ENCODE measurements around the gene COBLL1.

Gene COBLL1

DNA sequence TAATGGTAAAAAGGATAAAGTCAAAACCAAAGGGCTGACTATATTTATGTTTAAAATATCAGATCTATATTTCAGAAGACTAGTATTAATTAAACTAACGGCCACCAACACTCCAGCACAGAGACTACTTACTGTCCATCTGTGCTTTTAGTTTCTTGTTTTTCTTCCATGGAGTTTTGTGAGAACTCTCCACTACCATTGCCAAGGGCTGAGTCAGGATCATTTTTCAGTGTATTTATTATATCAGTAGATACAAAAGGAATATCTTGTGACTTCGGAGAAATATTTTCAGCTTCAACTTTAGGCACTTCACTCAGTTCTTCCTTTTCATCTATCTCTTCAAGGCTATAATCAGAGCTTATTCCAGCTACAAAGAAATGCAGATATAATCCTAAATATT lies 141.2 kb downstream of the COBLL1 start:
- no peak overlapping the region for H3K27ac ChIP-seq (ENCODE audit: low read depth, low read length)
- H3K79me2 ChIP-seq (ENCODE audit: control insufficient read depth, insufficient read depth, low read length, unreplicated experiment) = no peaks in the 10 kb centered on the region
- no peak overlapping the region for H2AFZ ChIP-seq (ENCODE audit: low read length, unreplicated experiment)
- H3K4me1 ChIP-seq (ENCODE audit: control insufficient read depth, insufficient read depth, low read length, unreplicated experiment) = no peaks in the 10 kb centered on the region
- no peaks in the 10 kb centered on the region for H3K36me3 ChIP-seq (ENCODE audit: insufficient read depth, low read length)
- H3K27me3 ChIP-seq (ENCODE audit: insufficient read depth, low read length) = no peaks in the 10 kb centered on the region
- no peak overlapping the region for H3K4me3 ChIP-seq (ENCODE audit: low read depth, low read length)

DNA sequence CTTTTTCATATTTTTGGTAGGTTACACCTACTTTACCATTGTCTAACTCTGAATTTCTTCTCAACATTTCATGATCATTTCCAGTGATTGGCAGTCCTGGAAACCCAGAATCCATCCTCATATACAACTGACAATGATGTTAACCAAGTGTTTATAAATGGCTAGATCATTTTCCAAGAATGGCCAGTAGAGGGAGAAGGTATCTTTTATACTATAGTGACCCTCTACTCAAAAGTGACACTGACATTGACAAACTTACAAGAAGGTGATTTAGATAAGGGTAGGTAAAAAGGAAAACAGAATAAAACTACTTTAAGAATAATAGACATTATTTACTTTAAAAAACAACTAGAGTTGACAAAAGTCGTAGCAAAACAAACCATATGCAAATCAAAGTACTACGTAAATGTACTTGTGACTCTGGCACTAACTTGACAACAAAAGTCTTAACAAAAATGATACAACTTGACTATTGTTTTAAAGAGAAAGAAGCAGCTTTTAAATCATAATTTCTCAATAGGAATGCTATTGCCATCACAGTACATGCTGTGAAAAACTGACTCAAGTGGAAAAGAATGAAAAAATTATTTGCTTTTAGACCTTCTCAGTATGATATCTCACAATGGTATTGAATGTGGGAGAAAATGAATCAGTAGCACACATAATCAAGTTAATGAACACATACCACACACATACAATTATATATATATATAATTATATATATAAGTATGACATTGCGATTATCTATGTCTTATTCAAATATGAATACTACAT lies 143.7 kb downstream of the COBLL1 start:
- Histone ChIP-seq H3K27me3 (ENCODE audit: insufficient read depth, low read length) (no peaks in the 10 kb centered on the region), H3K4me3 (ENCODE audit: low read depth, low read length) (no peak overlapping the region), H3K4me1 (ENCODE audit: control insufficient read depth, insufficient read depth, low read length, unreplicated experiment) (no peaks in the 10 kb centered on the region), H3K79me2 (ENCODE audit: control insufficient read depth, insufficient read depth, low read length, unreplicated experiment) (no peaks in the 10 kb centered on the region), H3K36me3 (ENCODE audit: insufficient read depth, low read length) (no peaks in the 10 kb centered on the region), H2AFZ (ENCODE audit: low read length, unreplicated experiment) (no peak overlapping the region), H3K27ac (ENCODE audit: low read depth, low read length) (no peak overlapping the region)

DNA sequence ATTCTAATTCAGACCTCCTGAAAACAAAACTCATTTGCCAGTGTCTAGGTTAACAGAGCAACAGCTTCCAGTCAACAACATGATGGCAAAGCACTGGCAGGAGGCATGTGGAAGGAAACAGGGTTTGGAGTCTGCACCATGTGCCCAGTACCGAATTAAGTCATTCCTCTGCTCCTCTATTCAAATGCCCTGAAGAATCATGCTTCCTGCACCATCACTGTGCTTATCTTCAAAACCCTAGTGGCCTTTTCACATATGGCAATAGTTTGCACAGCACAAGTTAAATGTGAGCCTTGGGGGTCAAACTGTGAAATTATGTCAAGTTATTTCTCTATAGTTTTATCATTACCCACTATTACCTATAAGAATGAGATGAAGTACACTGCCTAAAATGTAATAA lies 145.0 kb downstream of the COBLL1 start:
- Histone ChIP-seq H3K36me3 (ENCODE audit: insufficient read depth, low read length) (no peaks in the 10 kb centered on the region), H3K4me3 (ENCODE audit: low read depth, low read length) (no peak overlapping the region), H2AFZ (ENCODE audit: low read length, unreplicated experiment) (no peak overlapping the region)

DNA sequence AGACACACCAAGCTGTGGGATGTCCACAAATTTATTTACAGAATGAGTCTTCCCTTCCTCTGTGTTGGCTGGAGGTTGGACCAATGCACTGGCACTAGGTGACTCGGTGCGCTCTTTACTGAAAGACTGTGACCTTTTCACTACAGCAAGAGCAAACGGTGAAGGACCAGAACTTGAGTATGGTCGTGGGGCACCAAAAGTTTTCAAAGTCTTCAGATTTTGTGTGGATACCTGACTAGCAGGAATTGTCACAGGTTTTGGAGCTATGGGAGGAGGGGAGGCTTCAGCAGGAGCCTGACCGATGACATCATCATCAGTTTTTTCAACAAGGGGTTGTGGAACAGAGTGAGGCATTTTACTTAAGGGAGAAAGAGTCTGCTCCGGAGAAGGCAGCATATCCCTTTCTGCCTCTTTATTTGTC lies 147.3 kb downstream of the COBLL1 start:
- no peaks in the 10 kb centered on the region for H3K79me2 ChIP-seq (ENCODE audit: control insufficient read depth, insufficient read depth, low read length, unreplicated experiment)
- no peak overlapping the region for H3K4me3 ChIP-seq (ENCODE audit: low read depth, low read length)
- H3K27ac ChIP-seq (ENCODE audit: low read depth, low read length) = no peak overlapping the region
- H2AFZ ChIP-seq (ENCODE audit: low read length, unreplicated experiment) = no peak overlapping the region
- no peaks in the 10 kb centered on the region for H3K36me3 ChIP-seq (ENCODE audit: insufficient read depth, low read length)
- H3K27me3 ChIP-seq (ENCODE audit: insufficient read depth, low read length) = no peaks in the 10 kb centered on the region
- H3K4me1 ChIP-seq (ENCODE audit: control insufficient read depth, insufficient read depth, low read length, unreplicated experiment) = no peaks in the 10 kb centered on the region

More for the DNA sequence above, 145.0 kb downstream of the COBLL1 start:
- no peak overlapping the region for H3K27ac ChIP-seq (ENCODE audit: low read depth, low read length)
- no peaks in the 10 kb centered on the region for H3K4me1 ChIP-seq (ENCODE audit: control insufficient read depth, insufficient read depth, low read length, unreplicated experiment)
- H3K79me2 ChIP-seq (ENCODE audit: control insufficient read depth, insufficient read depth, low read length, unreplicated experiment) = no peaks in the 10 kb centered on the region
- no peaks in the 10 kb centered on the region for H3K27me3 ChIP-seq (ENCODE audit: insufficient read depth, low read length)

DNA sequence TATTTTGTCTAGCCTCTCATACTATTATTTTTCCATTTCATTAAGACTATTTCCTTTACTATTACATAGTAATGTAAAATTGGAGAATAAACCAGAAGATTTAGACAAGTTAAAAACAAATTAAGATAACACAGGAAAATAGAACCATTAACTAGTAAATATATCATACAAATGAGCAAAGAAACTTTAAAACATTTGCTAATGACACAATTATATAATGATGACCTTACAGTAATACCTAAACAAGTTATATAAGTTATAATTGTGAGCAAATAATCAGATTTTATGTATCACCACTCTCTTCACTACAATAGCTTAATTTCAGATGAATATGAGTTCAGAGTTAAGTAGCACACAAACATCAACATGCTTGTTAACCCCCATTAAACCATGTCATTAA lies 147.8 kb downstream of the COBLL1 start:
- Histone ChIP-seq H3K27me3 (ENCODE audit: insufficient read depth, low read length) (no peaks in the 10 kb centered on the region), H3K4me3 (ENCODE audit: low read depth, low read length) (no peak overlapping the region), H3K27ac (ENCODE audit: low read depth, low read length) (no peak overlapping the region)

DNA sequence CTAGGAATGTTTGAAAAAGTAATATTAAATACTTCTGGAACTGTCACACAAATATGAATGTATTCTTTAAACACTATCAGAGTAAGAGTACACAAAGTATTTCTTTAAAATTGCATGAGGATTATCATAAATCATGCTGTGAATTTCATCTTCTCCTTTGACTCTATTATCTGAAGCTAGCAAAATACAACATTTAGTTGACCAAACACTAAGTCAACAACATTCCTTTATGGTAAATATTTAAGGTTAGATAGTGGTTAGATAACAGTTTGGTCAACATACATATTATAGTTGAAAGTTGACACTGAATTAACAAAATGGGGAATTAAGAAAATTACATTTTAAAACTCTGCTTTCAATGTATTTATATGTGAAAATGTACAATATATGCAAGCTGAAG lies 148.2 kb downstream of the COBLL1 start:
- no peaks in the 10 kb centered on the region for H3K4me1 ChIP-seq (ENCODE audit: control insufficient read depth, insufficient read depth, low read length, unreplicated experiment)
- no peaks in the 10 kb centered on the region for H3K79me2 ChIP-seq (ENCODE audit: control insufficient read depth, insufficient read depth, low read length, unreplicated experiment)
- H3K27me3 ChIP-seq (ENCODE audit: insufficient read depth, low read length) = no peaks in the 10 kb centered on the region
- H3K36me3 ChIP-seq (ENCODE audit: insufficient read depth, low read length) = no peaks in the 10 kb centered on the region
- H3K27ac ChIP-seq (ENCODE audit: low read depth, low read length) = no peak overlapping the region
- H3K4me3 ChIP-seq (ENCODE audit: low read depth, low read length) = no peak overlapping the region
- no peak overlapping the region for H2AFZ ChIP-seq (ENCODE audit: low read length, unreplicated experiment)

More for the DNA sequence above, 147.8 kb downstream of the COBLL1 start:
- no peaks in the 10 kb centered on the region for H3K36me3 ChIP-seq (ENCODE audit: insufficient read depth, low read length)
- no peaks in the 10 kb centered on the region for H3K79me2 ChIP-seq (ENCODE audit: control insufficient read depth, insufficient read depth, low read length, unreplicated experiment)
- H3K4me1 ChIP-seq (ENCODE audit: control insufficient read depth, insufficient read depth, low read length, unreplicated experiment) = no peaks in the 10 kb centered on the region
- H2AFZ ChIP-seq (ENCODE audit: low read length, unreplicated experiment) = no peak overlapping the region

DNA sequence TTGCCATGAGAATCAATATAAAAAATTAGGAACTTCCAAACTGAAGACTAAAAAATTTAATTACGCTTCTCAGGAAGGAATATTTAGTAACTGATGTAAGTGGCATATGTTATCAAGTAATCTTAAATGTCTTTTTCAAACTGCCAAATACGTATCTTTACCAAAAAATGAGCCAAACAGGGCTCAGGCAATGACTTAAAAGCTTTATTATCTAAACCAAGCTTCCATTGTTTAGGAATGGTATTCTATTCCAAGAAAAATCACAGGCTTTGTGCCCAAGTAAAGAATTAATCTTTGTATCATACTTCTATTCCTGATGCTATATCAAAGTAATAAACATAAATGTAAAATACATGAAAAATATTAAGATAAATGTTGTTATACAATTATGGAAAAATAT lies 148.7 kb downstream of the COBLL1 start:
- no peaks in the 10 kb centered on the region for H3K4me1 ChIP-seq (ENCODE audit: control insufficient read depth, insufficient read depth, low read length, unreplicated experiment)
- no peak overlapping the region for H3K4me3 ChIP-seq (ENCODE audit: low read depth, low read length)
- H3K79me2 ChIP-seq (ENCODE audit: control insufficient read depth, insufficient read depth, low read length, unreplicated experiment) = no peaks in the 10 kb centered on the region
- no peak overlapping the region for H2AFZ ChIP-seq (ENCODE audit: low read length, unreplicated experiment)
- no peak overlapping the region for H3K27ac ChIP-seq (ENCODE audit: low read depth, low read length)
- no peaks in the 10 kb centered on the region for H3K27me3 ChIP-seq (ENCODE audit: insufficient read depth, low read length)
- H3K36me3 ChIP-seq (ENCODE audit: insufficient read depth, low read length) = no peaks in the 10 kb centered on the region

DNA sequence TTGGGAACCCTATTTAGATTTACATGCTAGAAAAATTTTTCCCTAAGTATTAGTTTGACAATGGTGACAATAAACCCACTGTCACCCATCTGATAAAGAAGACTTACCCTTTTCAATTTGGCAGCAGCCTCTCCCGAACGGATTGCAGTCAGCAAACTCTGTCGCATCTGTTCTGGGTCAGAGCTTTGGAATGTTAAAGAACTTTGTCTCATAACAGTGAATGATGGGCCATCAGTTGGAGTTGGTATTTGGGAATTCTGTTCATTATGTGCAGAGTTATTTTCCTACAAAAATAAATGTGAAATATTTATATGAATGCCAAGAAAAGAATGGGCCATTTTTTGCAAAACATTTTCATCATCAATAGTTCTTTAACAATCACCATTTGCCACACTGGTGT lies 149.5 kb downstream of the COBLL1 start:
- Histone ChIP-seq H3K36me3 (ENCODE audit: insufficient read depth, low read length) (no peaks in the 10 kb centered on the region), H3K4me3 (ENCODE audit: low read depth, low read length) (no peak overlapping the region), H3K27ac (ENCODE audit: low read depth, low read length) (no peak overlapping the region), H3K4me1 (ENCODE audit: control insufficient read depth, insufficient read depth, low read length, unreplicated experiment) (no peaks in the 10 kb centered on the region), H3K27me3 (ENCODE audit: insufficient read depth, low read length) (no peaks in the 10 kb centered on the region), H3K79me2 (ENCODE audit: control insufficient read depth, insufficient read depth, low read length, unreplicated experiment) (no peaks in the 10 kb centered on the region), H2AFZ (ENCODE audit: low read length, unreplicated experiment) (no peak overlapping the region)

DNA sequence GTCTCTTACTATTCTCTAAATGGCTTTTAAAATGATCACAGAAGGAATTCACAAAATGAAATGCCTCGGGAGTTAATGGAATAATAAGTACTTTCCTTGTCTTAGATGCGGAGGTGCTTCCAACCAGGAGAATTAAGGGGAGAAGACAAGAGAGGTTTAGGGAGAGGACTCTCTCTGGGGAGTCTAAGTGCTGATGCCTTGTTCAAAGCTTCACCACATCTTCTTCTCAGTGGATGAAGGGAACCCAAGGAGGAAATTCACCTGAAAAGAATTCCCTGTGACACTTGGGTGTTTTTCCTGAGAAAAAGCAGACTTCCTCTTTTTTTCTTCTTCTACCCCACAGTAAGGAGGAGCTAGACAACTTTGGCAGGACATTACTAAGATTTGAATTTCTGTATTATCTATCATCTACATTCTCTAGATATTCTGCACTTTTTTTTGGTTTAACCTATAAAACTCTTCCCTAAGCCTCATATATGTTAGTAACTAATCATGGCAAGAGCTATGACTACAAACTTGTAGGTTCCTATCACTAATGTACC lies 150.2 kb downstream of the COBLL1 start:
- no peaks in the 10 kb centered on the region for H3K36me3 ChIP-seq (ENCODE audit: insufficient read depth, low read length)
- no peak overlapping the region for H2AFZ ChIP-seq (ENCODE audit: low read length, unreplicated experiment)
- no peaks in the 10 kb centered on the region for H3K27me3 ChIP-seq (ENCODE audit: insufficient read depth, low read length)
- no peaks in the 10 kb centered on the region for H3K79me2 ChIP-seq (ENCODE audit: control insufficient read depth, insufficient read depth, low read length, unreplicated experiment)
- H3K27ac ChIP-seq (ENCODE audit: low read depth, low read length) = no peak overlapping the region
- H3K4me3 ChIP-seq (ENCODE audit: low read depth, low read length) = no peak overlapping the region
- H3K4me1 ChIP-seq (ENCODE audit: control insufficient read depth, insufficient read depth, low read length, unreplicated experiment) = no peaks in the 10 kb centered on the region

DNA sequence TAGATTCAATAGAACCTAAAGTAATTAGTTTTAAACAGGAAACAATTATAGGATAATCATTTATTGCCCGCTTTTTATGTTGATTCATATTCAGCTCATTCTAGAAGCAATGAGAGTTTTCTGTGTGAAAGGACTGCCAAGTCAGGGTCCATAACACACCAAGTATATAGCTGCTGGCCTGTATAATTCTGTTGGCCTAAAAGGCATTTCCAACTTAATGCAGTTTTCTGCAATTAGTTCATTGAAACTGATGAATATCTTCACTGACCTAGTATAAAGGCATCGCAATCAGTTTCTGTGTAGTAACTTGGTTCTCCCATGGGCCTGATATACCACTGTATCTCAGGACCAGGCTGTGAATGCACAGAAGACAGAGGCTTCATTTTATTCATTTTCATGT lies 151.3 kb downstream of the COBLL1 start:
- H3K27ac ChIP-seq (ENCODE audit: low read depth, low read length) = no peak overlapping the region

DNA sequence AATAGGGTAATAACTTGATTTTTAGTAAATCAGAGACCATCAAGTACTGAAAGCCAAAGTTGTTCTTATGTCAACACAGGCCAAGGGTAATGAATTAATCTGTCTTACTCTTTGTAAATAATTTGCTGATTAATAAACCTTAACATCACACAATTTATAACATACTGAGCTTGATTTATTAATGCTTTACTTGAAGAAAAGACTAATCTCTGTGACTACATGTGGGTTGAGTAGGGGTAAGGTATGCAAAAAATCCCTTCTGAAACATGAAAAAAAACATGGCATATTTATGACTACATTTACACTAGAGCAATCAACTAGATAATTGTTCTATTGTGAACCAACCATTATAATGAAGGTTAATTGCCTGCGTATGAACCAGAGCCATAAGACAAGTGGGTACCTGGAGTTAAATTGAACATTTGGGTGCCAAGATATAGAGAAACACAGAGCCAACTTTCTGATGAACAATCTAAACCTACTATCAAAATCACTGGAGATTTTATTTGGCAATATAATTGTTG lies 152.7 kb downstream of the COBLL1 start:
- Histone ChIP-seq H2AFZ (ENCODE audit: low read length, unreplicated experiment) (no peak overlapping the region), H3K36me3 (ENCODE audit: insufficient read depth, low read length) (no peaks in the 10 kb centered on the region), H3K4me1 (ENCODE audit: control insufficient read depth, insufficient read depth, low read length, unreplicated experiment) (no peaks in the 10 kb centered on the region), H3K27me3 (ENCODE audit: insufficient read depth, low read length) (no peaks in the 10 kb centered on the region), H3K27ac (ENCODE audit: low read depth, low read length) (no peak overlapping the region), H3K79me2 (ENCODE audit: control insufficient read depth, insufficient read depth, low read length, unreplicated experiment) (no peaks in the 10 kb centered on the region), H3K4me3 (ENCODE audit: low read depth, low read length) (no peak overlapping the region)

More for the DNA sequence above, 151.3 kb downstream of the COBLL1 start:
- Histone ChIP-seq H3K79me2 (ENCODE audit: control insufficient read depth, insufficient read depth, low read length, unreplicated experiment) (no peaks in the 10 kb centered on the region), H3K4me1 (ENCODE audit: control insufficient read depth, insufficient read depth, low read length, unreplicated experiment) (no peaks in the 10 kb centered on the region), H3K4me3 (ENCODE audit: low read depth, low read length) (no peak overlapping the region), H3K36me3 (ENCODE audit: insufficient read depth, low read length) (no peaks in the 10 kb centered on the region), H3K27me3 (ENCODE audit: insufficient read depth, low read length) (no peaks in the 10 kb centered on the region), H2AFZ (ENCODE audit: low read length, unreplicated experiment) (no peak overlapping the region)

Data from ACC112 (cell line).